Measurements from ENCODE around the gene SLC2A4RG.

- no peak for TF ChIP-seq CTCF (IDR thresholded peaks at IDR 0.05)
- no peak for TF ChIP-seq EZH2phosphoT487 (IDR thresholded peaks at IDR 0.05)
- no peak for TF ChIP-seq EZH2 (IDR thresholded peaks at IDR 0.05)
Observed at GRCh38 chr20:63696628-63697356, 42.8 kb upstream of the SLC2A4RG start, which contains the start of gene TNFRSF6B.
